NCI-H2081 treated with DMSO at 0.1 percent for 48 hours (cell line): Measurements from ENCODE around the gene LPIN1.
"Not testable (repeated sequence)": the region's sequence is repeated elsewhere in the genome, so short reads cannot be mapped to it uniquely, and the experiment has no call there.

Source experiments
- DNase-seq: peaks from one replicate; lab custom pipeline; 2025; lab: John Stamatoyannopoulos, UW

The LPIN1 gene

DNA sequence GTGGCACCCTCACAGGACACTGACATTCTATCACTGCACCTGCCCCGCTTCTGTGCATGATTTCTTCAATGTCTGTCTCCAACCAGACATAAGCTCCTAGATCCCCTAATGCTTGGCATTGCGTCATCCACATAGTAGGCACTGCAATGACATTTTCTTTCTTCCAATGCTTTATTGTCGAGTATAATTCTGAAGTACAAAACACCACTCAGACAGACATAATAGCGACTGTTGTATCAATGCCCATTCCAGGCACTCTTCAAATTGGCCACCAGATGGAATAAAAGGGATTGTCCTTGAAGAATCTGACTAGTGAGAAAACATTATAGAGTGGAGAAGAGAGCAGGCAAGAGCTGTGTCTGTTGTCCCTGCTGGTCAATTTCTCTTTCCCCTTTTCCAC, 89.0 kb downstream of the LPIN1 start:
- no peak for DNase-seq

DNA sequence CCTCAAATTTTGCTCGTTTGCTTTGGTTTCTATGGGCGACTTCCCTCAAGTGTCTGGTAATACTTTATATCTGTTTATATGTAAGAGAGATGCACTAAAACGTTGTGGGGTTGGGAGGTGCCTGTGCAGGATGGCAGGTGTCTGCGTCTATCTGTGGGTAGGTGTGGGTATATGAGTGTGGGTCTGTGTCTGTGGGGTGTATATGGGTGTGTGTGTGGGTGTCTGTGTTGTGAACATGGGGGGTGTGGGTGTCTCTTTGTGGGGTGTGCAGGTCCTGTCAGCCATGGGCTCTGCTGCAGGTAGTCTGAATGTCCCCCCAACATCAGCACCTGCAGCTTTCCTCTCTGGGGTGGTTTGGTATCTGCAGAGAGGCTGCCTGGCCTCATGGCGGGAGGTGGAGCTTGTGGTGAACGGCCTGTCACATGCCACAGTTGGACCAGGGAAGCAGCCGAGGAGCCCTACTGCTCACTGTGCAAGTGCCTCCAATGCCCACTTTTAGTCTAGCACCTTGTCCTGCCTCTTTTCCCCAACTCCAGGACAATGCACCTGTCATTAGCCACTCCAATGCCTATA, 90.3 kb downstream of the LPIN1 start:
- no peak for DNase-seq

DNA sequence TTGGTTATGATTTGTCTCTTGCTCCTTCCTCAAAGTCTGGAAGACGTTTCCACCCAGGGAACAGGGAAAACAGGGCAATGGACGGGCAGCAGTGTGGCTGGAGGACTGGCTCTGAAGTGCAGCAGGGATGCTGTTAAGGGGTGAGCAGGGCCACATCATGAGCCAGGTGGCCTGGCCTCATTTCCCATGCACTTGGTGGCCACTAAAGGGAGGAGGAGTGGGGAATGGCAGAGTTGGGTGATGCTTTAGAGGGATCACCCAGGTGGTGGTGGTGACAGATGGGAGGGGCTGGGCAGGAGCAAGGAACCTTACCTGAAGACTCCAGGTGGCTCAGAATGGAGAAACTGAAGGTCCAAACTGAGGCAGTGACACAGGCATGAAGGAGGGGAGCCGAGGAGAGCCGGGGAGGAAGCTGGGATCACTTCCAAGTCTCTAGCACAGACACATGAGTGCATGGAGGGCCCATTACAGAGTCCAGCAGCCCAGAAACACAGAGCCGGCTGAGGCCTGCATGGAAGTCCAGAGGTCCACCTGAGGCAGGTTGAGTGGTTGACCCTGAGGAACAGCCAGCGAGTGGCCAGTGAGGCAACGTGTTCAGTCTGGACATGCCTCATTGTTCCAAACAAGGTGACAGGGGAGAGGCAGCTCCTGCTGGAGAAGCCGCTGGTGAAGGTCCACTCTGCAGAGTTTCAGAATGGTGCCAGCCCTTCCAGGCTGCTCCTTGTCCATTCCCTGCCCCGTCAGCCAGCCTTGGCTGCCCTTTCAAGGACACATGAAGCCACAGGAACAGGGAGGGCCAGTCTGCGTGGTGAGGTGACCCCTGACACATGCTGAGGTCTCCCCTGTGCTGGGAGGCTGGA, 91.7 kb downstream of the LPIN1 start:
- DNase-seq: no peak

DNA sequence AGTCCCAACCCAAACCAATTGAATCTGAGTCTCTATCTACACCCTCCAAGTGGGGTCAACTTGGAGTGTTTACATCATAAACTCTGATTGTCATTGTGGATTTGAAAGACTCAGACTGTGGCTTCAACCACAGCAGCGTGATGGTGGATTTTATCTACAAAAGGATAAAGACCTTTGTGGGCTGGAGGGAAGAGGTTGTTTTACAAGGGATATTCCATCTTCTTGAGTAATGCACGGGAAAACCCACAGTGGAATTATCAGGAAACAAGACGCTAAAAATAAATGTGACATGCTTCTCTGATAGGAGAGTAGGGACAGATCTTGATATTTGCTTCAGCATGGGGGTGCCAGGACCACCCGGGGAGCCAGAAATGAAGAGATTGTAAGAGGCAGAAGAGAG, 93.5 kb downstream of the LPIN1 start:
- no peak for DNase-seq

DNA sequence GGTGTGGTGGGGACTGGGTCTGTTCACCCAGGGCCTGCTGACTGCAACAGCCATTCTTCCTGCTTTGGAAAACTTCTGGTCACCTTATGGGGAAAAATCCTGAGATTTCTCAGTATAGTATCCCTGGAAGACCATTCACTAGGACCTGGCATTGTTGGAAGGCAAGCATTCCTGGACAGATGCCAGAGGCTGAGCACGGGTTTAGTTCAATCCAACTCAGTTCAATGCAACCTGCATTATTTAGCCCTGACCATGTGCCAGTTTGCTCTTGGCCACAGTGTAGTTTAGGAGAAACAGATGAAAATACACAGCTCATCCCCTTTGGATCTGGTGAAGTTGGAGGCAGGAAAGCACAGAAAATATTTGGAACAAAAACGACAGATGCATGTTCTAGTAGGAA, 95.9 kb downstream of the LPIN1 start:
- DNase-seq: no peak

DNA sequence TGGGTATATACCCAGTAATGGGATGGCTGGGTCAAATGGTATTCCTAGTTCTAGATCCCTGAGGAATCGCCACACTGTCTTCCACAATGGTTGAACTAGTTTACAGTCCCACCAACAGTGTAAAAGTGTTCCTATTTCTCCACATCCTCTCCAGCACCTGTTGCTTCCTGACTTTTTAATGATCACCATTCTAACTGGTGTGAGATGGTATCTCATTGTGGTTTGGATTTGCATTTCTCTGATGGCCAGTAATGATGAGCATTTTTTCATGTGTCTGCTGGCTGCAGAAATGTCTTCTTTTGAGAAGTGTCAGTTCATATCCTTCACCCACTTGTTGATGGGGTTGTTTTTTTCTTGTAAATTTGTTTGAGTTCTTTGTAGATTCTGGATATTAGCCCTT, 98.4 kb downstream of the LPIN1 start:
- not testable (repeated sequence) for DNase-seq

DNA sequence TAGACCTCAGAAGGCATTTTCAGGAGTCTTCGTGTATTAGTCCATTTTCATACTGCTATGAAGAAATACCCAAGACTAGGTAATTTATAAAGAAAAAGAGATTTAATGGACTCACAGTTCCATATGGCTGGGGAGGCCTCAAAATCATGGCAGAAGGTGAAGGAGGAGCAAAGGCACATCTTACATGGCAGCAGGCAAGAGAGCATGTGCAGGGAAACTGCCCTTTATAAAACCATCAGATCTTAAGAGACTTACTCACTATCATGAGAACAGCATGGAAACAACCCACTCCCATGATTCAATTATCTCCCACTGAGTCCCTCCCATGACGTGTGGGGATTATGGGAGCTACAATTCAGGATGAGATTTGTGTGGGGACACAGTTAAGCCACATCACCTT, 101.5 kb downstream of the LPIN1 start:
- DNase-seq: not testable (repeated sequence)

DNA sequence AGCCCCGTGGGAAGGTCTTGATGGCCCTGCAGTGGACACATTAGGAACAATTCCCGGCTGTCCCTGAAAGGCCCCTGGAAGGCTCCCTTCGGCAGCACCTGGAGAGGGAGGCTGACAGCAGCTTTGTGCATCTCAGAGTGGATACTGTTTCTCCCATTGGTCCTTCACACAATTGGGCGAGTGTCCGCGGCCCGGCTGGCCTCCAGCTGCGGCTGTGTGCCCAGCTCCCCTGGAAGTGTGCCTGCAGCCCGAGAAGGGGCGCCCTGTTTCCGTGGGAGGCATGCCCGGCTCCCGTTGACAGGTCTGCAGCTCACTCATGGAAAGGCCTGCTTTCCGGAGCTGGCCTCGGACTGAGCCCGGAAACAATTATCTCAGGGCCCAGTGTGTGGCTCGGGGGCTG, 103.7 kb downstream of the LPIN1 start:
- no peak for DNase-seq

DNA sequence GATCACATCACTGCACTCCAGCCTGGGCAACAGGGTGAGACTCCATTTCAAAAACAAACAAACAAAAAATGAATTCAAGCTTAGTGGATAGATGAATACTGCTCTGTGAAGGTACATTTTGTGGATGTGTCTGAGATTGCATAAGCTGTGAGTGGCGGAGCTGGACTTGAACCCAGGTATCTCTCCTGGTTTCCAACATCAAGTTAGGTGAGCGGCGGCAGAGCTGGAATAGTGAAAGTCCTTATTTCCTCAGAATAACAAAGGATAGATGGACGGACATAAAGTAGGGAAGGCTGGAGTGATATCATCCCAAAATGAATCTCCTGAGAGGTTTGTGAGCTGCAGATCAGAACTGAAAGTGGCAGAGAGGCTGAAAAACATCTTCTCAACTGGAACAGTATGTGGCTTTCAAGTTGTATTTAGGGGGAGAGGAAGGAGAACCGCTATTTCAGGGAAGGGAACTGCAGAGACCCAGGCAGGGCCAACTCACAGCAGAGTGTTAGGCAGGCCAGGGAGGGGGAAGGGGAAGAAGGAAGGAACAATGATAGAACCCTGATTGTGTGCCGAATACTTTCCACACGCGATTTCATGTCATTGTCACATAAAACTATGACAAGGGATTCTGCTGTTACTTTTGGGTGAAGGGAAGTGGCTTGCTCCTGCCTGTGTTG, 106.2 kb downstream of the LPIN1 start:
- DNase-seq: no peak

DNA sequence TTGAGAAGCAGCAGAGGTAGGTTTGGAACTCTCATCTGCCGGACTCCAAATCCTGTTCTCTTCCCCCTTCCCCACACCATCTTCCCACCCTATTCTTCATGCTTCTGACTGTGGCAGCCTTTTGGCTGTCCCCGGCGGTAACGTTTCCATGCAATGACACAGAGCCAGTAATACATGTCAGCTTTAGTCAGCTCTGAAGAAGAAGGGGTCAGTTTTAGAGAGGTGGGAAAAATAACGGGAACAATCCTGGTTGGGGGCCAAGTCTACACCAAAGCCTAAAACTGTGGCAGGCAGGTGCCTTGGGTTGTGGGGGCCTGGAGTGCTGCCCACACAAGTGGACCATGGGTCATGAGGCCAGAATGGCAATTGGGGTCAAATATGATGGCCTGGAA, 106.8 kb downstream of the LPIN1 start:
- DNase-seq: no peak

DNA sequence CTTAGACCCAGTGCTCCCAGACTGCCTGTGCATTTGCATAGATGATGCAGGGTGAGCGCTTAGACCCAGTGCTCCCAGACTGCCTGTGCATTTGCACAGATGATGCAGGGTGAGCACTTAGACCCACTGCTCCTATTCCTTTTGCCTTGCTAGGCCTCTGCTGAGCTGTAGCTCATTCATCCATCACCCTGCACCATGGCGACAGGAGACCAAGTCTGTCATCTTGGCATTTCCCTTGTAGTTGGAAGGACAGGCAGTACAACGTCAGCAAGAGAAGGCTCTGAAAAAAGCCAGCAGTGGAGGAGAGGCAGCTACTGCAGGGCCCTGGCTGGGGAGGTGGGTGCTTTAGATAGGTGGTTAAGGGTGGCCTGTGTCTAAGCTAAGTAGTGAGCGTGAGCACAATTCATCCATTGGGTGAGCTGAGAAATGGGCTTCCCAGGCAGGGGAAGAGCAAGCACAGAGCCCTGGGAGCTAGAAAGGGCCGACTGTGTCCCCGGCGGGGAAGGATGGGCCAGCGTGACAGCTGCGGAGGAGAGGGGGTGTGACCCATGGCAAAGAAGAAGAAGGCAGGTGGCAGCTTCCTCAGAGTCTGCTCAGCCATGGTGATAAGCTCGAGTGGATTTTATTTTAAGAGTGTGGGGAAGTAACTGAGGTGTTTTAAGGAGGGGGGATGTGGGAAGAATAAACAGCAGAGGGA, 108.8 kb downstream of the LPIN1 start:
- no peak for DNase-seq

DNA sequence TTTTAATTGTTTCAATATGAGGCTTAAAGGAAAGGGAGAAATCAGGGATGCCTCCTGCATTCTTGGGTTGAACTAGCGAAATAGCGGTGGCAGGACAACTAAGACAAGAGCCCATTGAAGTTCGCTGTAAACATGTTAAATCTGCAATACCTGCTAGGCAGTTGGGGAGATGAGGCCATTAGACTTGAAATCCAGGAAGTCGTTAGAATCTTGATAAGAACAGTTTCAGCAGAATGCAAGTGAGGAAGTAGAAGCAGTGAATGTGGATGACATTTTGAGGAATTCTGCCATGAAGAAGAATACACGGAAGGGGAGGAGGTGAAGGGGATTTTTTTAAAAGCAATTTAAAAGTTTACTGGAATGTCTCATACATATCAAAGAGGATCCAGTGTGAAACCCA, 109.7 kb downstream of the LPIN1 start:
- DNase-seq: no peak

DNA sequence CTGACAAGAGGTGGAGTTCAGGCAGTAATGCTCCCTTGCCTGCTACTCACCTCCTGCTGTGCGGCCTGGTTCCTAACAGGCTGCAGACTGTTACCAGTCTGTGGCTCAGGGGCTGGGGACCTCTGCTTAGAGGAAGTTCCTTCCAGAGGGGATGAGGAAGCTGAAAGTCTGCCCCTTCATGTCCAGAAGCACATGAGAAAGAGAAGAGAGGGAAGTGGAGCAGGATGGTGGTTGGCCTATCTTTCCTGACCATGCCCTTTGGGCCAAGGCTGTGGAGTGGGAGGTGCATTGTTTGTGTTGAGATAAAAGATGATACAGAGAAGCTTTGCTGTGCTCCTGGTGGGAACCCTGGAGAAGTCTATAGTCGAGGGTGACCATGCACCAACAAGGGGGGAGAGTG, 112.5 kb downstream of the LPIN1 start:
- DNase-seq: no peak

DNA sequence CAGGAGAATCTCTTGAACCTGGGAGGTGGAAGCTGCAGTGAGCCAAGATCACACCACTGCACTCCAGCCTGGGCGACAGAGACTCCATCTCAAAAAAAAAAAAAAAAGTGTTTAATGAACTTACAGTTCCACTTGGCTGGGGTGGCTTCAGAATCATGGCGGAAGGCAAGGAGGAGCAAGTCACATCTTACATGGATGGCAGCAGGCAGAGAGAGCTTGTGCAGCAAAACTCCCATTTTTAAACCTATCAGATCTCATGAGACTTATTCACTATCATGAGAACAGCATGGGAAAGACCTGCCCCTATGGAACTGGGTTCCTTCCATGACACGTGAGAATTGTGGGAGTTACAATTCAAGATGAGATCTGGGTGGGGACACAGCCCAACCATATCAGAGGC, 113.5 kb downstream of the LPIN1 start:
- DNase-seq: not testable (repeated sequence)

DNA sequence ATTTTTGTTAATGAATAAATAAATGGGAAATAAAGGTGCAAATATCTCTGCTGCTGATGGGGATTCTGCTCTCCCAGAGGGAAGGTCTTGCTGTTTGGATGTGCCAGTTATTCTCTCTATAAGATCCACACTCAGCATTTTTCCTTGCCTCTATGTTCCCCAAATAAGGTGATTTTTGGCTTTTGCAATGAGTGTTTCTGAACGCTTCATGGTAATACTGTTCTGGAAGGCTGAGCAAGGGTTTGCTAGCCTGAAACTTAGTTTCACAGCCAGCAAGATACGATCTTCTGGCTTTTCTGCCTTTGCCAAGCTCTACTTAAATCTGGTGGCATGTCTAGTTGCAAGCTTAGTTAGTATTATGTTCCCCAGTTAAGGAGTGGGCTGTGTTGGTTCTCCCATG, 114.6 kb downstream of the LPIN1 start:
- no peak for DNase-seq

DNA sequence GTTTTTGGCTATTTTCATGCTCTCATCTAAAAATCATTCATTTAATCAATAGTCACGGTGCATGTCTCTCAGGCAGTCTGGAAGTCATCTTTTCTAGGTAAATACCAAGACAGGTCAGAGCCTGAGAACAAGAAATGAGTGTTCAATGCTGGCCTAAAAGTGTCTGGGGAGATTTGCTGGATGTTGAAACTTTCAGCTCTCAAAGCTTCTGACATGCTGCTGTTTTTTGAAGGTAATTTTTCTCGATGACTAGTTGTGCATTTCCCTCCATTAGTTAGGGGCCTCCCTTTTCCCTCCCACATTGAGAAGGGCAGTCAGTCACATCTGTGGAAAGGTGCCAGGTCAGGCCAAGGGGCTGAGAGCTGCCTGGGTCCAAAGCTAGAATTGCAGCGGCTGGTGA, 115.6 kb downstream of the LPIN1 start:
- DNase-seq: no peak

DNA sequence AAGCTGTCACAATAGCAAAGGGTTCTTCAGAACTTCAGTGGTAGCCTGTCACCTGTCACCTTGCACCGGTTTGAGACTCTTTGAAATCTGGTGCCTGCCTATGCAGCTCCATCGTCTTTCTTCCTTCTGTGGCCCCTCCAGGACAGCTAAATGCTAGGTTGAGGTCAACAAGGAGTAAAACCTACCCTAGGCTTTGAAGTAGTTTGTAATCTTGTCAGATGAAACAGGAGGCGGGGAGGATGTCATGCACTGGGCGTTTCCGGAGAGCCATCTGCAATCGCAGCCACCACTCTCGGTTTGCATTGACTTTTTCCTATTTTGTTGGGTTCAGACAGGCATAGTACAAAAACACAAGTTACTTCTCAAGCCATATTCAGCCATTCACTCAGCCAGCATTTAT, 116.7 kb downstream of the LPIN1 start:
- DNase-seq: no peak

DNA sequence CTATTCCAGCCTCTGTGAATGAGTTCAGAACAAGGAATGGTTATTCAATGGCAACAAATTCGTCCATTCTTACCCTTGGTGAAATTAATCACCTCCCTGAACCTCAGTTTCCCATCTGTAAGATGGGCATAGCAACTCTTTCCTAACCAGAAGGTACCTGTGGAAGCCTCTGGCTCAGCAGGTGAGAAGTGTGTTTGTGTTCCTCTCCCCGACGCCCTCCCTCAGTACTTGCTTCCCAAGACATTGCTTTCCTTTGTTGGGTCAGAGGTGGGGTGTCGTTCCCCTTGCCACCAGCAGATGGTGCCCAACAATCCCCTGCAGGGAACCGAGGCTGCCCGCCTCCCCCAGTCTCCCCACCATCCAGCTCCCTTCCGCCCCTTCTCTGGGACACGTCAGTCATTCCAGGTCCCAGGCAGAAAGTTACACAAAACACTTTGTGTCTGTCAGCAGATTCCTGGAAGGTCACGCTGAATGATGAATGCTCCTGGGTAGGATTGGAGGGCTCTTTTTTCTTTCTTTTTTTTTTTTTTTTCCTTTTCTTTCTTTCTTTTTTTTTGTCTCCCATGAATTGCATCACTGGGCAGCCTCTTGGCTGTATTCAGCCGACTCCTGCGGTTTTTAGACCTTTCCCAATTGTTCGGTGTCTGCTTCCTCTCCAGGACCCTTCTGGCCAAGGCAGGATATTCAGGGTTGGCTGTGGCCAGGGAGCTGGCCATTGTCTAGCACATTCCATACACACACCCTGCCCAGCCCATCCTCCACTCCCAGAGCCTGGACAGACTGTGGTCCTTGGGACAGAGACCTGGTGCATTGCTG, 117.3 kb downstream of the LPIN1 start:
- DNase-seq: no peak

DNA sequence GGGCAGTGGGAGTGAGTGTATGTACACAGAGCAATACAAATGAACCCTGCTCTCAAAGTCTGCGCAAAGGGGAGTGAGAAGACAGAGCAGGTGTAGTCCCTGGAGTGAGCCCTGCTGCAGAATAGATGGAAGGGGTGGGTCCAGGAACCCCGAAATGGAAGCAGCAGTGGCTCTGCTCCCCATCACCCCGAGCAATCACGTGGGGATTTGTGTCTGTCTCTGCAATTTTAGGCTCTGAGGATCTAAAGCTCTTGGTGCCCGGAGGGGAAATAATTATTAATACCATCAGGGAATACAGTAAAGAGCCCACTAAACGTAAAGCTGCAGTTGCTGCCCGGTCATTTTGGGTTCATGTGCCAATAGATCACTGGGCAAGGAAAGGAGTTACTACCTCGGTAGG, 118.3 kb downstream of the LPIN1 start:
- DNase-seq: no peak

DNA sequence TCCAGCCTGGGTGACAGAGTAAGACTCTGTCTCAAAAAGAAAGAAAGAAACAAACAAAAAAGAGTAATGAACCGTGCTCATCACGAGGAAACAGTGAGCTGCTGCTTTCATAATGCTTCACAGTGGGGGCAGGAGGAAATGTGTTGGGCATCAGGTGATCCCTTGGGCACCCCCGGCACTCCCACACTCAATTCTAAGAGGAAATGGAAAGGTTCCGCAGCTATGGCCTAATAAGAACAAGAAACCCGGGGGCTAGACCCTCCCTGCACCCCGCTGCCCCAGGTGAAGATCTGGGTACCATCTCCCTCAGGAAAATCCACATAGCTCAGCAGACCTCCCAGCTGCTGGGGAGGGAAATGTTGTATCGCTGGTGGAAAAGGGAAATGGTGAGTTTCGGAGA, 118.9 kb downstream of the LPIN1 start:
- DNase-seq: no peak

DNA sequence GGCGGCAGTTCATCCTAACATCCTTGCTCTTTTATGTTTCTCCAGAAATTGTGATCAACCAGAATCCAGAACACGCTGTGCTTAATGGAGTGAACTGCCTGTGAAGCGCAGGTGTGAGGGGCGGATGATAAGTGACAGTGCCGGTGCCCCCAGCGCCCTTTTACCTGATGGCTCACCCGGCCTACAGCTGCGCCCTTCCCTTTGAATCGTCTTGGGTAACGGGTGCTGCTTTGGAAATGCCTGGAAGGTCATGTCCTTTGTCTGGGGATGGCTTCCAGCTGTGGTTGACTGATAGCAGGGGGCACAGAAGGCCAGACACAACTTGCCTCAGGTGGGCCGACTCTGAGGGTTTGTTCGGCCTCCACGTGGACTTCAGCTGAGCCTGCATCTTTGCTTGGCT, 119.4 kb downstream of the LPIN1 start:
- DNase-seq: no peak
